C4-2B (cell line): ENCODE measurements around the gene ZFP28.

Experiments
- CTCF ChIP-seq: fragments of 450-650 bp; conservative IDR thresholded peaks from 2 replicates; pipeline ENCODE4 v1.5.1; 2017; ENCODE audit warnings: mild to moderate bottlenecking
- ZFX ChIP-seq: fragments of 450-650 bp; IDR thresholded peaks from 2 replicates; pipeline ENCODE4 v1.6.1; 2017

GRCh38 chr19:56537442-56537841, 1.3 kb upstream of the ZFP28 start:
- no peak for TF ChIP-seq CTCF
- no peak for TF ChIP-seq ZFX
